Measurements from ENCODE around the gene NODAL. TPM values are rescaled to one million over a fixed set of nuclear protein-coding genes. Genes with fewer than 3 reads are reported as not detected.

The NODAL gene
- total RNA-seq, 1 experiment from 2014 or later = not detected

DNA sequence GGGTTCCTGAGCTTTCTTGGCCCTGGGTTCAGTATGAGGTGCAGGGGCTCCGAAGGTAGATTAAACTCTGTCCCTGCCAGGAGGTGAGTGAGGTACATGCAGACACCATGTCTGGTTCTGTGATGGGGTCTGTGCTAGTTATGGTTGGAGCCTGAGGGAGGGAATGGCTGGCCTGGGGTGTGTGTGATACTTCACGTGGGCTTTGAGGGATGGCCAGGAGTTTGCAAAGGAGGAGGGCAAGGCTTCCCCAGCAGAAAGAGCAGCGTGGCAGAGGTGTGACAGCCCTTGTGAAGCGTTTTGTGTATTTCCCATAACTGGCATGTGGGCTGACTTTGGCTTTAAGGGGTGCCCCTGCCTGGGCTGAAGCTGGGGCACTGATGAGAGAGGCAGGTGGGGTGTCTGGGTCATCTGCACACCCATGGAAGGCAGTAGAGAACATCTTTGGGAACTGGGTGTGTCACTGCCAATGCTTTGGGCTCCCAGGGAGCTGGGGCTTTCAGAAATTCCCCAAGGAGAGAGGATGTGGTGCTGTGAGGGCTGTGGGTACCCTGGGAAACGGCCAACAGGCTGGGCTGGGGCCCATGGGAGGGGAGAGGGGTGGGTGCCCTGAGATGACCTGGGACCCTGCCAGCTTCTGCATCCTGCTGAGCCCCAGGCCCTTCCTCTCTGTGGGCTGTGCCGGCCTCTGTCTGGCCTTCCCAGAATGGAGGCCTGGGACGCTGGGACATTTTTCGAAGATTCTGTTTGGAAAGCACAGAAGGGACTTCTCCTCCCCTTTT lies 41.7 kb upstream of the NODAL start:
- DNase-seq (ENCODE audit: low spot score) = no peak
- H3K4me3 ChIP-seq (ENCODE audit: low read depth, low read length, poor library complexity, severe bottlenecking) = no peak overlapping the region
- no peak for TF ChIP-seq EZH2 (IDR thresholded peaks at IDR 0.05; ENCODE audit: borderline replicate concordance, low read depth, low read length, poor library complexity, severe bottlenecking)
- TF ChIP-seq, protein P1, sequence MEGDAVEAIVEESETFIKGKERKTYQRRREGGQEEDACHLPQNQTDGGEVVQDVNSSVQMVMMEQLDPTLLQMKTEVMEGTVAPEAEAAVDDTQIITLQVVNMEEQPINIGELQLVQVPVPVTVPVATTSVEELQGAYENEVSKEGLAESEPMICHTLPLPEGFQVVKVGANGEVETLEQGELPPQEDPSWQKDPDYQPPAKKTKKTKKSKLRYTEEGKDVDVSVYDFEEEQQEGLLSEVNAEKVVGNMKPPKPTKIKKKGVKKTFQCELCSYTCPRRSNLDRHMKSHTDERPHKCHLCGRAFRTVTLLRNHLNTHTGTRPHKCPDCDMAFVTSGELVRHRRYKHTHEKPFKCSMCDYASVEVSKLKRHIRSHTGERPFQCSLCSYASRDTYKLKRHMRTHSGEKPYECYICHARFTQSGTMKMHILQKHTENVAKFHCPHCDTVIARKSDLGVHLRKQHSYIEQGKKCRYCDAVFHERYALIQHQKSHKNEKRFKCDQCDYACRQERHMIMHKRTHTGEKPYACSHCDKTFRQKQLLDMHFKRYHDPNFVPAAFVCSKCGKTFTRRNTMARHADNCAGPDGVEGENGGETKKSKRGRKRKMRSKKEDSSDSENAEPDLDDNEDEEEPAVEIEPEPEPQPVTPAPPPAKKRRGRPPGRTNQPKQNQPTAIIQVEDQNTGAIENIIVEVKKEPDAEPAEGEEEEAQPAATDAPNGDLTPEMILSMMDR (conservative IDR thresholded peaks at IDR 0.05; ENCODE audit: low read depth, low read length) = no peak
- peaks cover 15% of the 10 kb centered on the region for H3K4me1 ChIP-seq (ENCODE audit: insufficient read depth, low read length, poor library complexity, severe bottlenecking)
- BruUV-seq (replicated peaks) = no TSS peak
- no peak overlapping the region for H3K27ac ChIP-seq (ENCODE audit: low read depth, low read length, poor library complexity, severe bottlenecking)
- no peaks in the 10 kb centered on the region for H3K36me3 ChIP-seq (ENCODE audit: insufficient read depth, low read length, poor library complexity, severe bottlenecking)
- H3K9me3 ChIP-seq (ENCODE audit: low read depth, low read length, poor library complexity, severe bottlenecking) = no peaks in the 10 kb centered on the region
- H3K27me3 ChIP-seq (replicated peaks; ENCODE audit: insufficient read depth, low read depth, low read length, poor library complexity) = no peaks in the 10 kb centered on the region
- ChIA-PET CTCF (no interaction called here), POLR2A (ENCODE audit: low non-redundant PET) (no interaction called here)
- intact Hi-C loops (cut with micrococcal nuclease; ENCODE audit: unreplicated experiment) = no loop called here

DNA sequence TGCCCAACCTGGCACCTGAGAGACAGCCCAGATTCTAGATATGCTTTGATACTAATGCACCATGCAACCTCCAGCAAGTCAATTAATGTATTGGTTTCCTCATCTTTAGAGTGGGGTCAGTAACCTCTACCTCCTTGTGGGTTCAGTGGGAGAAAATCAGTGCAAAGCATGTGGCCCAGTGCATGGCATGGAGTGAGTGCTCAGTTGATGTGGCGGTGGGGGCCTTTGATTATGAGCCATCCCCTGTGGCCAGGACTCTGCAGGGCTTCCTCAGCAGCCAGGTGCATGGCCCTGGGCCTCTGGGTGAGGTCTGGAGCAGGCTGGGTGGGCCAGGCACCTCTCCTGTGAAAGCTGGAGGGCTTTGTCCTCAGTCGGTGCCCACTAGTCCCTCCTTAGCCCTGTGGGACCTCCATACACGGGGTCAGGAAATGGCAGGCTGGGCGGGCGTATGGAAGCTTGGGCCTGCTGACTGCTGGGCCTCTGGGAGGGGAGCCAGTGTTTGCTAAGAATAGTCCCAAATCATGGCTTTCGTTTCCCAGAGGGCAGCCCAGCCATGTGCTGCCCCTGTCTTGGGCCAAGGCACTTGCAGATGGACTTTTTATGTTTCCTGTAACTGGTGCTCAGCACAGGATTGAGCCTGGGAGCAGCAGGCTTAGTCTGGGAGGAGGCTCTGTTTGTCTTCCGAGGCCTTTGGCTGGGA lies 40.5 kb upstream of the NODAL start:
- Histone ChIP-seq H3K9me3 (ENCODE audit: low read depth, low read length, poor library complexity, severe bottlenecking) (no peaks in the 10 kb centered on the region), H3K27me3 (replicated peaks; ENCODE audit: insufficient read depth, low read depth, low read length, poor library complexity) (no peaks in the 10 kb centered on the region), H3K27ac (ENCODE audit: low read depth, low read length, poor library complexity, severe bottlenecking) (no peak overlapping the region), H3K4me1 (ENCODE audit: insufficient read depth, low read length, poor library complexity, severe bottlenecking) (peaks cover 20% of the 10 kb centered on the region), H3K36me3 (ENCODE audit: insufficient read depth, low read length, poor library complexity, severe bottlenecking) (no peaks in the 10 kb centered on the region), H3K4me3 (ENCODE audit: low read depth, low read length, poor library complexity, severe bottlenecking) (no peak overlapping the region)
- TF ChIP-seq EZH2 (IDR thresholded peaks at IDR 0.05; ENCODE audit: borderline replicate concordance, low read depth, low read length, poor library complexity, severe bottlenecking) = no peak
- no TSS peak for BruUV-seq (replicated peaks)
- ChIA-PET POLR2A (ENCODE audit: low non-redundant PET) (no interaction called here), CTCF (no interaction called here)
- no peak for DNase-seq (ENCODE audit: low spot score)
- intact Hi-C loops (cut with micrococcal nuclease; ENCODE audit: unreplicated experiment) = no loop called here

DNA sequence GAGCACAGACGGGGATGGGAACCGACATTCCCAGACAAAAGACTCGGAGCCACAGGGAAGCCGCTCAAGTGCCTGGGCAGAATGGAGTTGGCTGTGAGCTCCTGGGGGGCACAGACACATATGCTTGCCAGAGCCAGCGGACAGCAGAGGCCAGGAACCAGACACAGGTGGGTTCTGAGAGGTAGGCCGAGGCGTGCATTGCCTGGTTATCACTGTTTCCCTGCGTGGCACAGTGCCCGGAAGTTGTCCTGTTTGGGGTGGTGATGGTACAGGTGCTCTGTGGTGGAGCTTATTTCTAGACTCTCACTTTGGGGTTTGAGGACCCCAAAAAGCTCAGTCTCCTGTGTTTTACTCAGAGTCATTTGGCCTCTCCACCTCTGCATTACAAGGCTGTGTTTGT lies 39.6 kb upstream of the NODAL start:
- CTCF ChIA-PET = no interaction called here
- H3K36me3 ChIP-seq (ENCODE audit: insufficient read depth, low read length, poor library complexity, severe bottlenecking) = no peaks in the 10 kb centered on the region
- no peak for TF ChIP-seq EZH2 (IDR thresholded peaks at IDR 0.05; ENCODE audit: borderline replicate concordance, low read depth, low read length, poor library complexity, severe bottlenecking)
- TF ChIP-seq, protein P1 (conservative IDR thresholded peaks at IDR 0.05; ENCODE audit: low read depth, low read length) = no peak
- H3K4me1 ChIP-seq (ENCODE audit: insufficient read depth, low read length, poor library complexity, severe bottlenecking) = peaks cover 20% of the 10 kb centered on the region
- no peak for DNase-seq (ENCODE audit: low spot score)
- BruUV-seq (replicated peaks) = no TSS peak
- no peaks in the 10 kb centered on the region for H3K9me3 ChIP-seq (ENCODE audit: low read depth, low read length, poor library complexity, severe bottlenecking)
- no peaks in the 10 kb centered on the region for H3K27me3 ChIP-seq (replicated peaks; ENCODE audit: insufficient read depth, low read depth, low read length, poor library complexity)
- H3K27ac ChIP-seq (ENCODE audit: low read depth, low read length, poor library complexity, severe bottlenecking) = no peak overlapping the region
- POLR2A ChIA-PET (ENCODE audit: low non-redundant PET) = interaction anchor here (0.7 kb wide), 1 partner anchor 77 kb away, joined by 3 read pairs; no protein-coding TSS in a partner anchor
- intact Hi-C loops (cut with micrococcal nuclease; ENCODE audit: unreplicated experiment) = no loop called here
- H3K4me3 ChIP-seq (ENCODE audit: low read depth, low read length, poor library complexity, severe bottlenecking) = no peak overlapping the region

All from A673 (cell line).